IPS-15b (cell line): ENCODE results near the gene SLC13A3.

Experiments
- H3K27me3 ChIP-seq: one replicate; pipeline ENCODE4 v1.6.1; 2013; ENCODE audit warnings: low read length; ENCODE audit not compliant: control insufficient read depth, insufficient read depth
- H3K36me3 ChIP-seq: one replicate; pipeline ENCODE4 v1.6.1; 2013; ENCODE audit warnings: low read length; ENCODE audit not compliant: control insufficient read depth, insufficient read depth
- H3K4me1 ChIP-seq: one replicate; pipeline ENCODE4 v1.6.1; 2013; ENCODE audit warnings: mild to moderate bottlenecking, low read length; ENCODE audit not compliant: control insufficient read depth, insufficient read depth
- H3K4me3 ChIP-seq: one replicate; pipeline ENCODE4 v1.5.1; 2013; ENCODE audit warnings: low read depth, low read length
- H3K9ac ChIP-seq: one replicate; pipeline ENCODE4 v1.6.1; 2013; ENCODE audit warnings: low read depth, mild to moderate bottlenecking, low read length
- H3K9me3 ChIP-seq: one replicate; pipeline ENCODE4 v1.6.1; 2013; ENCODE audit warnings: mild to moderate bottlenecking, low read length; ENCODE audit not compliant: control insufficient read depth, insufficient read depth

The SLC13A3 gene

GRCh38 chr20:46638134-46638897, 12.9 kb downstream of the SLC13A3 start:
- H3K4me1 ChIP-seq = no peaks in the 10 kb centered on the region

GRCh38 chr20:46637427-46638133, 13.7 kb downstream of the SLC13A3 start:
- no peak overlapping the region for H3K4me3 ChIP-seq
- no peaks in the 10 kb centered on the region for H3K9me3 ChIP-seq
- no peaks in the 10 kb centered on the region for H3K4me1 ChIP-seq
- H3K36me3 ChIP-seq = no peaks in the 10 kb centered on the region
- no peaks in the 10 kb centered on the region for H3K27me3 ChIP-seq
- no peak overlapping the region for H3K9ac ChIP-seq

More at GRCh38 chr20:46638134-46638897, 12.9 kb downstream of the SLC13A3 start:
- no peaks in the 10 kb centered on the region for H3K36me3 ChIP-seq
- no peaks in the 10 kb centered on the region for H3K27me3 ChIP-seq
- H3K9me3 ChIP-seq = no peaks in the 10 kb centered on the region
- no peak overlapping the region for H3K9ac ChIP-seq
- H3K4me3 ChIP-seq = no peak overlapping the region

GRCh38 chr20:46637020-46637419, 14.2 kb downstream of the SLC13A3 start:
- H3K9me3 ChIP-seq = no peaks in the 10 kb centered on the region
- H3K4me1 ChIP-seq = no peaks in the 10 kb centered on the region
- no peak overlapping the region for H3K9ac ChIP-seq
- H3K27me3 ChIP-seq = no peaks in the 10 kb centered on the region
- H3K36me3 ChIP-seq = no peaks in the 10 kb centered on the region
- H3K4me3 ChIP-seq = no peak overlapping the region

DNA sequence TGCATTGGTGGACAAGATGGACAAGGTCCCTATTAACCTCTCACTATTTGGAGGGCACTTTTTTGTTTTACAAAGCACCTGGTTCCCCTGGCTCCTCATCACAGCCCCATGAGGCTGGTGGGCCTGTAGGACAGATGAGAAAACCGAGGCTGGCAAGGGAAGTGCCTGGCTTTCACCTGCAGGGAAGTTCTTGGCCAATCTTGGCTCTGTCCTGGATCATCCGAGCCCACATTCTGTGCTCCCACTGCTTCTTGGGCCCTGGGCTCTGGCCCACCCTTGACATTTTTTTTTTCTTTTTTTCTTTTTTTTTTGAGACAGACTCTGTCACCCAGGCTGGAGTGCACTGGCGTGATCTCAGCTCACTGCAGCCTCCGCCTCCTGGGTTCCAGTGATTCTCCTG, 14.7 kb downstream of the SLC13A3 start:
- Histone ChIP-seq H3K9me3 (no peaks in the 10 kb centered on the region), H3K27me3 (no peaks in the 10 kb centered on the region), H3K4me3 (no peak overlapping the region), H3K36me3 (no peaks in the 10 kb centered on the region), H3K9ac (no peak overlapping the region), H3K4me1 (peaks cover 5% of the 10 kb centered on the region)

- Histone ChIP-seq H3K4me3 (no peak overlapping the region), H3K27me3 (no peaks in the 10 kb centered on the region), H3K9ac (no peak overlapping the region), H3K4me1 (peaks cover 9% of the 10 kb centered on the region), H3K36me3 (no peaks in the 10 kb centered on the region), H3K9me3 (no peaks in the 10 kb centered on the region)
These were observed 15.6 kb downstream of the SLC13A3 start for GRCh38 chr20:46635514-46636136.

DNA sequence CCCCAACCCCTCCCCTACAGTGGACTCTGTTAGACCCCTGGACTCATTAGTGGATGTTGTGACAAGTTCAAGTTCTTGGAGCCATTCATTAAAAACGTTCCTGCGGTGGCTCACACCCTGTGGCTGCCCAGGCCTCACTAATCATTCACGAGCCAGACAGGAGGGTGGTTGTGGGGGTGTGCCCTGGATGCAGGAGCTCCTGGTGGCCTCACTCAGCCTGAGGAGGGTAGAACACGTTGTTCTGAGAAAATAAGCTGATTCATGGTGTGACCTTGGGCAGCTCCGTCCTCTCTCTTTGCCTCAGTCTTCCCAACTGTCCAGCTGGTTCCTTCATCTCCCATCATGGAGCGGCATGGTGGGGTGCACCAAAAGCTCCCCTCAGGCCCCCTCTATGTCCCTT, 16.7 kb downstream of the SLC13A3 start:
- Histone ChIP-seq H3K27me3 (no peaks in the 10 kb centered on the region), H3K4me1 (peaks cover 9% of the 10 kb centered on the region), H3K4me3 (no peak overlapping the region), H3K9ac (no peak overlapping the region), H3K9me3 (no peaks in the 10 kb centered on the region), H3K36me3 (no peaks in the 10 kb centered on the region)

GRCh38 chr20:46631874-46632446, 19.3 kb downstream of the SLC13A3 start:
- no peak overlapping the region for H3K4me3 ChIP-seq

GRCh38 chr20:46631212-46631869, 19.9 kb downstream of the SLC13A3 start:
- Histone ChIP-seq H3K9me3 (no peaks in the 10 kb centered on the region), H3K27me3 (no peaks in the 10 kb centered on the region), H3K36me3 (no peaks in the 10 kb centered on the region), H3K9ac (no peak overlapping the region), H3K4me1 (peaks cover 9% of the 10 kb centered on the region), H3K4me3 (no peak overlapping the region)

More at GRCh38 chr20:46631874-46632446, 19.3 kb downstream of the SLC13A3 start:
- Histone ChIP-seq H3K9me3 (no peaks in the 10 kb centered on the region), H3K27me3 (no peaks in the 10 kb centered on the region), H3K4me1 (peaks cover 9% of the 10 kb centered on the region), H3K9ac (no peak overlapping the region), H3K36me3 (no peaks in the 10 kb centered on the region)

DNA sequence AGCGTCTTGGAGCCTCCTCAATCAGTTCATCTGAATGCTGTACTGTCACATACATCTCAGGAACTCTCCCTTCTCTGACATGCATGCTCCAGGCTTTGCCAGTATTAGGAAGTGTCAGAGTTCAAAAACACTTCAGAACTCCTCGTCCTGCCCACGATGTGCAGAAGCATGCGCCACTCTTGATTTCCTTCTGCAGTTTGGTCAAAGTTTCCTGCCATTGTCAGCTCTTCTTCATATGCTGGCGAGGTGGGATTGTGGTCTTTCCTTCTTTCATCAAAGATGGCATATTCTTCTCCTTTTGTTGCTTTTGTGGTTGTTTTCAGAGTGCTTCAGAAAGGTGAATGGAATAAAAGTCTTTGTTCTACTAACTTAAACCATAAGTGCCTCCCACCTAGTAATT, 21.0 kb downstream of the SLC13A3 start:
- H3K4me1 ChIP-seq = peaks cover 9% of the 10 kb centered on the region

DNA sequence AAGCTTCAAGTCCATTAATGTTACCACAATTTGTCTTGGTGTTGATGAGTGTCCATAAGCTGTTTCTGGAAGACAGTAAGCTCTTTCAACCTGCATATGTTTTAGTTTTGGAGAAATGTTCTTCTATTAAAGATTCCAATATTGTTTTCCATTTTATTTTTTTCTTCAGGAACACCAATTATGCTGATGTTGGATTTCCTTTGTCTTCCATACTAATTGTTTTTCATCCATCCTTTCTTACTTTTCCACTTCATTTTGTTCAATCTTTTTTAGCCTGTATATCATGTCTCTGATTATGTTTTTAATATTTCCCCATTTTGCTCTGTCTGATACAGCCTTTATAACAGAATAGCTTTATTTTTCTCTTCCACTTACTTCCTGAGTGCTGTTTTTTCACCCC, 21.9 kb downstream of the SLC13A3 start:
- Histone ChIP-seq H3K9ac (no peak overlapping the region), H3K27me3 (no peaks in the 10 kb centered on the region), H3K4me3 (no peak overlapping the region), H3K36me3 (no peaks in the 10 kb centered on the region), H3K4me1 (peaks cover 9% of the 10 kb centered on the region), H3K9me3 (no peaks in the 10 kb centered on the region)

More for the DNA sequence above, 21.0 kb downstream of the SLC13A3 start:
- no peak overlapping the region for H3K9ac ChIP-seq
- no peaks in the 10 kb centered on the region for H3K36me3 ChIP-seq
- H3K4me3 ChIP-seq = no peak overlapping the region
- no peaks in the 10 kb centered on the region for H3K27me3 ChIP-seq
- H3K9me3 ChIP-seq = no peaks in the 10 kb centered on the region

GRCh38 chr20:46627234-46627633, 24.0 kb downstream of the SLC13A3 start:
- Histone ChIP-seq H3K9ac (no peak overlapping the region), H3K36me3 (no peaks in the 10 kb centered on the region), H3K4me1 (peaks cover 9% of the 10 kb centered on the region), H3K27me3 (no peaks in the 10 kb centered on the region), H3K4me3 (no peak overlapping the region), H3K9me3 (no peaks in the 10 kb centered on the region)
